Measurements from ENCODE around the gene SOS2. TPM values are rescaled to one million over a fixed set of nuclear protein-coding genes. Genes with fewer than 3 reads are reported as not detected.

The SOS2 gene
- total and polyA plus RNA-seq, 2 donors (not counting 3 experiments of a cell fraction or from before 2014, with no cell fraction given) = 6.7 to 21.3 TPM

- ChIA-PET POLR2A (interaction anchor here (0.6 kb wide), 1 partner anchor 175 kb away, joined by 6 read pairs; the partner anchor contains the start of gene ARF6), CTCF (interaction anchor here (0.6 to 2.2 kb wide), 5 partner anchors 27 to 214 kb away, joined by 3 to 7 read pairs (median 4); partner anchors contain the start of gene ARF6)
- TF ChIP-seq JUN (IDR thresholded peaks at IDR 0.05; ENCODE audit: borderline replicate concordance, insufficient read depth, insufficient read length, low read depth) (no peak), POLR2A (IDR thresholded peaks at IDR 0.05; ENCODE audit: low read depth, low read length) (no peak), EZH2 (IDR thresholded peaks at IDR 0.05; ENCODE audit: borderline replicate concordance, low read depth, low read length, severe bottlenecking) (no peak), FOS (IDR thresholded peaks at IDR 0.05; ENCODE audit: borderline replicate concordance, insufficient read depth, low read length) (peak; percentile 32), GATA2 (IDR thresholded peaks at IDR 0.05; ENCODE audit: insufficient read depth, insufficient read length, low read depth, low read length) (no peak)
- Histone ChIP-seq H3K27ac (ENCODE audit: insufficient read depth, low read depth, low read length) (no peak overlapping the region), H4K20me1 (replicated peaks; ENCODE audit: control insufficient read depth, extremely low read depth, insufficient read depth, low read length) (no peaks in the 10 kb centered on the region), H3K4me1 (ENCODE audit: control insufficient read depth, extremely low read depth, insufficient read depth, low read length) (peaks cover 11% of the 10 kb centered on the region), H3K36me3 (ENCODE audit: control insufficient read depth in 2 of 2, extremely low read depth in 1 of 2, insufficient read depth in 2 of 2, low read length in 2 of 2) (no peaks in the 10 kb centered on the region), H3K4me2 (ENCODE audit: insufficient read depth, low read length) (no peak overlapping the region), H2AFZ (ENCODE audit: low read depth, low read length) (no peak overlapping the region), H3K9ac (replicated peaks; ENCODE audit: extremely low read depth, insufficient read depth, low read length) (no peak overlapping the region), H3K9me3 (replicated peaks; ENCODE audit: control insufficient read depth, insufficient read depth, low read length) (no peaks in the 10 kb centered on the region), H3K79me2 (ENCODE audit: control insufficient read depth, insufficient read depth, low read length) (no peaks in the 10 kb centered on the region), H3K4me3 (replicated peaks in 1 of 3; ENCODE audit: insufficient read depth in 1 of 3, low read depth in 1 of 3, low read length in 3 of 3) (no peak overlapping the region), H3K27me3 (ENCODE audit: control insufficient read depth in 2 of 2, insufficient read depth in 2 of 2, low read length in 2 of 2) (no peaks in the 10 kb centered on the region), H3K9me1 (replicated peaks; ENCODE audit: control insufficient read depth, extremely low read depth, insufficient read depth, low read length) (no peaks in the 10 kb centered on the region)
- DNase-seq (ENCODE audit: low read depth, low spot score) (peak; percentile 38), FAIRE-seq (peak; percentile 88)
- BruUV-seq (replicated peaks) = no TSS peak
- dilution Hi-C loops (cut with MboI; ENCODE audit: extremely low pct_ligation_motif_present, low sequenced_read_pairs) (no loop called here), intact Hi-C loops (cut with micrococcal nuclease) (no loop called here)
These were observed 163.5 kb downstream of the SOS2 start for GRCh38 chr14:50067723-50068495.

Small RNA genes within 50 kb of the gene (small RNA-seq; reads per million reads assigned to genes)
- not detected for gene RF00019 (ENCODE audit: insufficient read depth, insufficient read length, low read depth, low replicate concordance)

Other genes starting within 250 kb of the SOS2 start
- gene VCPKMT, start 115.0 kb downstream of the SOS2 start, total RNA-seq = 6.9 and 9.2 TPM in 2 replicates
- 2.6 and 3.5 TPM in 2 replicates for gene VCPKMT, start 115.0 kb downstream of the SOS2 start, polyA plus RNA-seq
- gene L2HGDH, start 80.7 kb upstream of the SOS2 start, total RNA-seq = 5.3 and 5.4 TPM in 2 replicates
- gene L2HGDH, start 80.7 kb upstream of the SOS2 start, polyA plus RNA-seq = 2.1 and 2.5 TPM in 2 replicates
- 7.9 and 13.9 TPM in 2 replicates for gene DMAC2L, start 80.7 kb upstream of the SOS2 start, total RNA-seq
- 16.1 and 19.2 TPM in 2 replicates for gene DMAC2L, start 80.7 kb upstream of the SOS2 start, polyA plus RNA-seq
- 9.7 and 14.2 TPM in 2 replicates for gene CDKL1, start 165.3 kb upstream of the SOS2 start, total RNA-seq
- 1.6 and 2.6 TPM in 2 replicates for gene CDKL1, start 165.3 kb upstream of the SOS2 start, polyA plus RNA-seq